Activated T-helper 17 cell treated with anti-CD3 and anti-CD28 coated beads, Interleukin-2, amount 50 U/mL, for 72 hours (primary cell): ENCODE data around the gene SRSF8. TPM values are rescaled to one million over a fixed set of nuclear protein-coding genes. Genes with fewer than 3 reads are reported as not detected.

ENCODE experiments used
- ATAC-seq: fragments of 150-1000 bp; cut with Tn5 transposase; replicated peaks from 2 replicates; pipeline ENCODE4 v1.10.0; 2021; ENCODE audit warnings: mild to moderate bottlenecking, moderate library complexity
- H3K27ac Mint-ChIP-seq: one replicate; pipeline ENCODE4 v1.8.0; 2022; ENCODE audit warnings: mixed read lengths
- H3K27me3 Mint-ChIP-seq: one replicate; pipeline ENCODE4 v1.8.0; 2022; ENCODE audit warnings: mixed read lengths
- H3K36me3 Mint-ChIP-seq: one replicate; pipeline ENCODE4 v1.8.0; 2022; ENCODE audit warnings: low read depth, mild to moderate bottlenecking, mixed read lengths
- H3K4me1 Mint-ChIP-seq: one replicate; pipeline ENCODE4 v1.8.0; 2022; ENCODE audit warnings: mixed read lengths
- H3K4me3 Mint-ChIP-seq: one replicate; pipeline ENCODE4 v1.8.0; 2022; ENCODE audit warnings: mild to moderate bottlenecking, mixed read lengths
- H3K9me3 Mint-ChIP-seq: one replicate; pipeline ENCODE4 v1.8.0; 2022; ENCODE audit warnings: mixed read lengths
- total RNA-seq, 2 donors: library from RNA; stranded (reverse); gene quantifications; one replicate each; pipeline ENCODE4 v1.2.3, GENCODE V29; 2022

SRSF8 gene
- total RNA-seq, 2 donors from 2014 or later: 25.5 to 32.1 TPM

DNA sequence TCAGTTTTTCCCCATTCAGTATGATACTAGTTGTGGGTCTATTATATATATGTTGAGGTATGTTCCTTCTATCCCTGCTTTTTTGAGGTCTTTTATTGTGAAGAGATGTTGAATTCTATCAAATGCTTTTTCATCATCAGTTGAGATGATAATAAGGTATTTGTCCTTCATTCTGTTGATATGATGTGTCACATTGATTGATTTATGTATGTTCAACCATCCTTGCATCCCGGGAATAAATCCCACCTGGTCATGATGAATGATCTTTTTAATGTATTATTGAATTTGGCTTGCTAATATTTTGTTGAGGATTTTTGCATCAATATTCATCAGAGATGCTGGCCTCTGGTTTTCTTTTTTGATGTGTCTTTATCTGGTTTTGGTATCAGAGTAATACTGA lies 48.9 kb downstream of the SRSF8 start:
- peaks cover 3% of the 10 kb centered on the region for H3K36me3 Mint-ChIP-seq
- ATAC-seq: no peak
- H3K4me3 Mint-ChIP-seq: no peak overlapping the region
- H3K4me1 Mint-ChIP-seq: peaks cover 6% of the 10 kb centered on the region
- no peak overlapping the region for H3K27ac Mint-ChIP-seq
- H3K9me3 Mint-ChIP-seq: peaks cover 4% of the 10 kb centered on the region
- no peaks in the 10 kb centered on the region for H3K27me3 Mint-ChIP-seq

DNA sequence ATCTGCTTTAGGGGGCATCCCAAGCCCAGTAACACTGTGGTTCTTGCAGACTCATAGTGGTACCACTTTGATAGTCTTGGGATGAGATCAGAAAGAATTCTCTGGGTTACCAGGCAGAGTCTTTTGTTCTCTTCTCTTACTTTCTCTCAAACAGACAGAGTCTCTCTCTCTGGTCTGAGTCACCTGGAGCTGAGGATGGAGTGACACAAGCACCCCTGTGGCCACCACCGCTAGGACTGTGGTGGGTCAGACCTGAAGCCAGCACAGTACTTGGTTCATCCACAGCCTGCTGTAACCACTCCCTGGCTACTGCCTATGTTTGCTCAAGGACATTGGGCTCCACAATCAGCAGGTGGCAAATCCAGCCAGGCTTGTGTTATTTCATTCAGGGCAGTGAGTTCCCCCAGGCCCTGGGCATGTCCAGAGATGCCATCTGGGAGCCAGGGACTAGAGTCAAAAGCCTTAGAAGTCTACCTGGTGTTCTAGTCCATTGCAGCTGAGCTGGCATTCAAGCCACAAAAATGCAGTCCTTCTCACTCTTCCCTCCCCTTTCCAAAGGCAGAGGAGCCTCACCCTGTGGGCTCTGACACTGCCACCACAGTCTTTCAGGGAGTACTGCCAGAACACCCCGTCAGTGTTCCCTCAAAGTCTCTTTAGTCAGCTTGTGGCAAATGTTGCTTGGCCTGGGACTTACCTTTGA lies 52.8 kb downstream of the SRSF8 start:
- peak; percentile 73 for ATAC-seq
- Mint-ChIP-seq H3K9me3 (peaks cover 4% of the 10 kb centered on the region), H3K4me3 (no peak overlapping the region), H3K36me3 (no peaks in the 10 kb centered on the region), H3K27ac (no peak overlapping the region), H3K27me3 (no peaks in the 10 kb centered on the region), H3K4me1 (peaks cover 11% of the 10 kb centered on the region)

Other genes with a start within 250 kb of the SRSF8 start
- 10 to 100 TPM; 69.4 to 80.3 TPM for gene CWC15, start 93.4 kb upstream of the SRSF8 start, total RNA-seq
- gene KDM4D, start 93.2 kb upstream of the SRSF8 start, total RNA-seq: 1 to 10 TPM in 1 of 2 donors, under 1 TPM in 1; 0.91 to 1.0 TPM
- not detected for gene KDM4E, start 41.7 kb upstream of the SRSF8 start, total RNA-seq
- not detected for gene KDM4F, start 17.5 kb upstream of the SRSF8 start, total RNA-seq
- gene ENDOD1, start 22.9 kb downstream of the SRSF8 start, total RNA-seq: 1 to 10 TPM; 6.7 to 8.0 TPM
- 1 to 10 TPM; 4.6 to 9.7 TPM for gene SESN3, start 164.3 kb downstream of the SRSF8 start, total RNA-seq